T-helper 2 cell treated with Interferon-gamma antibody and Interleukin-4, amounts not matched to agents 5 μg/mL and 100 μg/mL, for 36 hours (primary cell): ENCODE data around the gene NIPA2.

Experiments
- DNase-seq: peaks from one replicate; pipeline ENCODE4 v3.0.0; 2021; ENCODE audit warnings: low spot score
- H3K27ac Mint-ChIP-seq: one replicate; pipeline ENCODE4 v1.8.0; 2021; ENCODE audit warnings: mild to moderate bottlenecking, mixed read lengths
- H3K27me3 Mint-ChIP-seq: one replicate; pipeline ENCODE4 v1.8.0; 2021; ENCODE audit warnings: low read depth, mixed read lengths
- H3K36me3 Mint-ChIP-seq: one replicate; pipeline ENCODE4 v1.8.0; 2021; ENCODE audit warnings: low read depth, mixed read lengths
- H3K4me1 Mint-ChIP-seq: one replicate; pipeline ENCODE4 v1.8.0; 2021; ENCODE audit warnings: low read depth, mixed read lengths
- H3K4me3 Mint-ChIP-seq: one replicate; pipeline ENCODE4 v1.8.0; 2022; ENCODE audit warnings: mild to moderate bottlenecking, moderate library complexity, mixed read lengths
- H3K9me3 Mint-ChIP-seq: one replicate; pipeline ENCODE4 v1.8.0; 2021; ENCODE audit warnings: mixed read lengths

The NIPA2 gene

GRCh38 chr15:22911306-22911705 lies 72.8 kb downstream of the NIPA2 start:
- Mint-ChIP-seq H3K4me1 (no peaks in the 10 kb centered on the region), H3K4me3 (no peak overlapping the region), H3K9me3 (no peaks in the 10 kb centered on the region), H3K27me3 (no peaks in the 10 kb centered on the region), H3K36me3 (peaks cover 3% of the 10 kb centered on the region), H3K27ac (no peak overlapping the region)
- DNase-seq, result no peak

- no peak for DNase-seq
- no peaks in the 10 kb centered on the region for H3K4me1 Mint-ChIP-seq
- no peak overlapping the region for H3K4me3 Mint-ChIP-seq
- peaks cover 3% of the 10 kb centered on the region for H3K36me3 Mint-ChIP-seq
- no peak overlapping the region for H3K27ac Mint-ChIP-seq
- H3K9me3 Mint-ChIP-seq, result no peaks in the 10 kb centered on the region
- no peaks in the 10 kb centered on the region for H3K27me3 Mint-ChIP-seq
Measured at GRCh38 chr15:22912256-22912655, 73.8 kb downstream of the NIPA2 start.

- H3K4me1 Mint-ChIP-seq, result no peaks in the 10 kb centered on the region
- no peak overlapping the region for H3K4me3 Mint-ChIP-seq
- no peaks in the 10 kb centered on the region for H3K36me3 Mint-ChIP-seq
- DNase-seq, result no peak
- no peaks in the 10 kb centered on the region for H3K27me3 Mint-ChIP-seq
- no peaks in the 10 kb centered on the region for H3K9me3 Mint-ChIP-seq
- H3K27ac Mint-ChIP-seq, result no peak overlapping the region
Measured at GRCh38 chr15:22913646-22914380, 75.3 kb downstream of the NIPA2 start.

DNA sequence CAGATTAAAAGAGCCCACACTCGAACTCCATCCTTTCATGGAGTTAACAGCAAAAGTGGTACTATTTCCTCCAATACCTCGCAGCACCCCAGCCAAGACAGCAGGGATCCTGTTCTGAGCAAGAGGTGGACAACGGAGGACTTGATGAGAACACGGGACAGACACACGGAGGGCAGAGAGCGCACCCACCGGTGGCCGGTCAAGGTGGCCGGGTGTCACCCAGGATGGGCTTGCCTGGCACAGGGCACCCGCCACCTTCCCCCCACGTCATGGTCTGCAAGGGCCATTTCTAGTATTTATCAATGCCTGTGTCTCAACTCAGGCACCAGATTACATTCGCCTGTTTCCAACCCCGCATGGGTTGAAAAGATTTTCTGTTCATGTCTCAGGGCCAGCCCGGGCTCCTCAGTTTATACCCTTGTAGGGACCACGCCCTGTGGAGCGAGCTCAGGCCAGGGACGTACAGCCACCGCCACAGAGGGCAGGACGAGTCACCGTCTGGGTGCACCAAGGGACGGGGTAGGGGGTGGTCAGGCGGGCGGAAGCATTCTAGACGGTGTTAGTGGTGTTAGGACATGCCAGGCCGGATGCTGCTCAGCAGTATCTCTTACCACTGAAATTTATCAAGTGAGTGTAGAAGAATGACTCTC lies 77.5 kb downstream of the NIPA2 start:
- Mint-ChIP-seq H3K4me3 (no peak overlapping the region), H3K27me3 (no peaks in the 10 kb centered on the region), H3K36me3 (no peaks in the 10 kb centered on the region), H3K4me1 (no peaks in the 10 kb centered on the region), H3K27ac (no peak overlapping the region), H3K9me3 (no peaks in the 10 kb centered on the region)
- DNase-seq, result no peak

- no peak overlapping the region for H3K27ac Mint-ChIP-seq
- no peaks in the 10 kb centered on the region for H3K36me3 Mint-ChIP-seq
- no peaks in the 10 kb centered on the region for H3K4me1 Mint-ChIP-seq
- no peaks in the 10 kb centered on the region for H3K9me3 Mint-ChIP-seq
- DNase-seq, result no peak
- no peaks in the 10 kb centered on the region for H3K27me3 Mint-ChIP-seq
- H3K4me3 Mint-ChIP-seq, result no peak overlapping the region
Measured at GRCh38 chr15:22916606-22917350, 78.3 kb downstream of the NIPA2 start.

GRCh38 chr15:22917556-22917955 lies 79.1 kb downstream of the NIPA2 start:
- no peaks in the 10 kb centered on the region for H3K9me3 Mint-ChIP-seq
- H3K4me3 Mint-ChIP-seq, result no peak overlapping the region
- no peak for DNase-seq
- H3K36me3 Mint-ChIP-seq, result no peaks in the 10 kb centered on the region
- H3K4me1 Mint-ChIP-seq, result no peaks in the 10 kb centered on the region
- no peak overlapping the region for H3K27ac Mint-ChIP-seq
- H3K27me3 Mint-ChIP-seq, result no peaks in the 10 kb centered on the region
